ENCODE data around the gene SDK1.

Gene SDK1

DNA sequence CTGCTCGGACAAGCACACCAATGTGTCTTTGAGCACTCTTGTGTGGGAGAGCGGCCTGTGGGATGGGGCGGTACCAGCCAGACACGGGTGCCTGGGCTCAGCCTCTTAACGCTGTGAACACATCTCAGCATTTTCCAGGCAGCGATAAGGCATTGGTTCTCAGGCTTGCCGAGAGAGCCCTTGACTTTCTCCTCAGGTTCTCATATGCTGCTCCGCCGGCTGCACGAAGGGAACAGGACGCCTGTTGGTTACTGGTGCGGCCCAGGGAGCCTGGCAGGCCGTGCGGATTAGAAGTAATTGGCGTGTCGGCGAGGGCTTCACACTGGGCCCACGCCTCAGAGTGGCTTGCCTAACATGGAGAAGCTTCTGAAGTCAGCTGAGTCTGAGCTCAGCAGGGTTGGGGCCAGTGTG is 924.3 kb downstream of the SDK1 start:
- H4K8ac ChIP-seq (ENCODE audit: low read depth, low read length): peak overlapping the region; percentile 54
- H3K4ac ChIP-seq (ENCODE audit: low read length): no peak overlapping the region
- no peak overlapping the region for H2AFZ ChIP-seq (ENCODE audit: low read length)
- no peak overlapping the region for H3K4me3 ChIP-seq (ENCODE audit: low read length in 2 of 2)
- no peak overlapping the region for H3K27ac ChIP-seq (replicated peaks; ENCODE audit: low read length)
- H3K18ac ChIP-seq (ENCODE audit: low read length): peak overlapping the region; percentile 11
- no CpG with 5 or more reads among the region's 18 CpGs for WGBS, 2 donors (ENCODE audit: extremely low coverage in 2 of 2, insufficient read length in 2 of 2, insufficient replicate concordance in 1 of 2)
- H3K36me3 ChIP-seq (replicated peaks in 1 of 2; ENCODE audit: control insufficient read depth in 2 of 2, insufficient read depth in 2 of 2, low read length in 2 of 2): peaks cover 0 to 25% of the 10 kb centered on the region in 2 donors
- H3K9me3 ChIP-seq (replicated peaks in 1 of 2; ENCODE audit: control insufficient read depth in 2 of 2, insufficient read depth in 1 of 2, low read depth in 1 of 2, low read length in 2 of 2): no peaks in the 10 kb centered on the region
- no peak overlapping the region for H2BK120ac ChIP-seq (ENCODE audit: low read depth, low read length)
- H3K4me2 ChIP-seq (ENCODE audit: insufficient read depth, low read length, poor library complexity, severe bottlenecking): no peak overlapping the region
- peak overlapping the region; percentile 80 for H3K23ac ChIP-seq (ENCODE audit: low read depth, low read length, poor library complexity)
- no peak overlapping the region for H2BK5ac ChIP-seq (ENCODE audit: low read length)
- H2AK5ac ChIP-seq (ENCODE audit: low read depth, low read length): peak overlapping the region; percentile 72
- H4K91ac ChIP-seq (ENCODE audit: low read depth, low read length, poor library complexity): no peak overlapping the region
- DNase-seq (ENCODE audit: low spot score): no peak
- H3K4me1 ChIP-seq (ENCODE audit: control insufficient read depth in 2 of 2, insufficient read depth in 1 of 2, low read depth in 1 of 2, low read length in 2 of 2): peaks cover 3 to 5% of the 10 kb centered on the region in 2 donors
- H2BK12ac ChIP-seq (ENCODE audit: low read length): no peak overlapping the region
- no peaks in the 10 kb centered on the region for H3K27me3 ChIP-seq (ENCODE audit: control insufficient read depth in 3 of 3, insufficient read depth in 3 of 3, low read depth in 1 of 3, low read length in 3 of 3)
- no peaks in the 10 kb centered on the region for H3K79me1 ChIP-seq (ENCODE audit: low read depth, low read length)
- no peak overlapping the region for H3K9ac ChIP-seq (ENCODE audit: low read depth, low read length, poor library complexity)
- H2BK15ac ChIP-seq (ENCODE audit: low read length): peak overlapping the region; percentile 92
- peak overlapping the region; percentile 75 for H3K14ac ChIP-seq (ENCODE audit: low read length)

DNA sequence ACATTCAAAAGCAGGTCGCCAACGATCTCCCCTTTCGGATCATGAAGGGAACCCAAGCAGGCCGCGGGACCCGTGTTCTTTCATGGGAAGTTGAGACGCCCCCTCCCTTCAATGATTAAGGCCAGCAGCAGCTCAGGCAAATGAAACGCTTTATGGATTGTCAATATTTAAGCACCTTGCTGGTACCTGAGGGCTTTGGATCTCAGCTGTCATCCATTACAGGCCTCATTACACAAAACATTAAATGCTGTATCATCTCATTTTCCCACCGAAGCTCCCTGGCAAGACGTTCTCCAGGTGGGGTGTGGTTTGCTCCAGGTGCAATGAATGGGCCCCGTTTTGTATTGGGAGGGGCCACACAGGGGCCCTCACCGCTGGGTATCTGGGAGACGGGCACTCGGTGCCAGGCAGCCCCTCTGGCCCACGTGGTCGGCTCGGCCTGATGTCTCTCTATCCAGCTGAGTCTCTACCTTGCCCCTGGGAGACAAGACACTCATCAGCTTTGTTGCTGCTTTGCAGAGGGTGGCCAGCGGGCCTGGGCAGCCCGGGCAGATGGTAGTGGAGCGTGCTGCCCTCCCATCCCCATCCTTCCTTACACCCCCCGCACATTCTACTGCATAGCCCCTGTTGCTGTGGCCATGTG is 925.0 kb downstream of the SDK1 start:
- Histone ChIP-seq H2BK120ac (ENCODE audit: low read depth, low read length) (no peak overlapping the region), H3K27ac (replicated peaks; ENCODE audit: low read length) (no peak overlapping the region)
- no peak for DNase-seq (ENCODE audit: low spot score)

DNA sequence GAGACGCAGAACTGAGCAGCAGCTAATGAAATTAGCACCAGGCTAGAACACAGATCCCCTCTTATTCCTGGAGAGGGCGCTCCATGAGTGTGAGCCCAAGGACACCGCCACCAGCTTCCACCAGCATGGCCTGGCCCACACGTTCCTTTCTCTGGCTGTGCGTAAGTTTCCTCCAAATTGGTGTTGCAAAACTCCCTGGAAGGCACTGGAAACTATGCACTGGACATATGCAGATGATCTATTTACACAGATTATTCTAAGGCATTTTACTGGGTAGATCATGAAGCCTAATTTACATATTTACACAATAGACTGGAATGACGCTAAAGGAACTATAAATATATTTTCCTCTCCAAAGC is 925.5 kb downstream of the SDK1 start:
- no peaks in the 10 kb centered on the region for H3K9me3 ChIP-seq (replicated peaks in 1 of 2; ENCODE audit: control insufficient read depth in 2 of 2, insufficient read depth in 1 of 2, low read depth in 1 of 2, low read length in 2 of 2)
- no peak overlapping the region for H4K91ac ChIP-seq (ENCODE audit: low read depth, low read length, poor library complexity)
- no peak overlapping the region for H3K4me2 ChIP-seq (ENCODE audit: insufficient read depth, low read length, poor library complexity, severe bottlenecking)
- peak overlapping the region; percentile 30 for H2AK5ac ChIP-seq (ENCODE audit: low read depth, low read length)
- H2BK15ac ChIP-seq (ENCODE audit: low read length): peak overlapping the region; percentile 10
- no peak overlapping the region for H4K8ac ChIP-seq (ENCODE audit: low read depth, low read length)
- peak overlapping the region; percentile 46 for H3K23ac ChIP-seq (ENCODE audit: low read depth, low read length, poor library complexity)
- H3K18ac ChIP-seq (ENCODE audit: low read length): peak overlapping the region; percentile 24
- no CpG with 5 or more reads among the region's 6 CpGs for WGBS, 2 donors (ENCODE audit: extremely low coverage in 2 of 2, insufficient read length in 2 of 2, insufficient replicate concordance in 1 of 2)
- no peak overlapping the region for H2BK5ac ChIP-seq (ENCODE audit: low read length)
- H2BK12ac ChIP-seq (ENCODE audit: low read length): no peak overlapping the region
- H3K4me3 ChIP-seq (ENCODE audit: low read length in 2 of 2): no peak overlapping the region
- H3K4me1 ChIP-seq (ENCODE audit: control insufficient read depth in 2 of 2, insufficient read depth in 1 of 2, low read depth in 1 of 2, low read length in 2 of 2): peaks cover 3 to 5% of the 10 kb centered on the region in 2 donors
- no peak overlapping the region for H2BK120ac ChIP-seq (ENCODE audit: low read depth, low read length)
- no peak overlapping the region for H2AFZ ChIP-seq (ENCODE audit: low read length)
- no peaks in the 10 kb centered on the region for H3K27me3 ChIP-seq (ENCODE audit: control insufficient read depth in 3 of 3, insufficient read depth in 3 of 3, low read depth in 1 of 3, low read length in 3 of 3)
- H3K79me1 ChIP-seq (ENCODE audit: low read depth, low read length): no peaks in the 10 kb centered on the region
- no peak overlapping the region for H3K4ac ChIP-seq (ENCODE audit: low read length)
- H3K14ac ChIP-seq (ENCODE audit: low read length): no peak overlapping the region
- no peak overlapping the region for H3K9ac ChIP-seq (ENCODE audit: low read depth, low read length, poor library complexity)
- peaks cover 0 to 18% of the 10 kb centered on the region in 2 donors for H3K36me3 ChIP-seq (replicated peaks in 1 of 2; ENCODE audit: control insufficient read depth in 2 of 2, insufficient read depth in 2 of 2, low read length in 2 of 2)
- H3K27ac ChIP-seq (replicated peaks; ENCODE audit: low read length): no peak overlapping the region
- DNase-seq (ENCODE audit: low spot score): no peak

More for the DNA sequence above, 925.0 kb downstream of the SDK1 start:
- no peak overlapping the region for H3K4me3 ChIP-seq (ENCODE audit: low read length in 2 of 2)
- H3K9ac ChIP-seq (ENCODE audit: low read depth, low read length, poor library complexity): no peak overlapping the region
- H2AFZ ChIP-seq (ENCODE audit: low read length): no peak overlapping the region
- H2BK5ac ChIP-seq (ENCODE audit: low read length): no peak overlapping the region
- no peak overlapping the region for H3K4ac ChIP-seq (ENCODE audit: low read length)
- H3K14ac ChIP-seq (ENCODE audit: low read length): no peak overlapping the region
- peak overlapping the region; percentile 10 for H2BK15ac ChIP-seq (ENCODE audit: low read length)
- no peak overlapping the region for H3K4me2 ChIP-seq (ENCODE audit: insufficient read depth, low read length, poor library complexity, severe bottlenecking)
- H3K18ac ChIP-seq (ENCODE audit: low read length): peak overlapping the region; percentile 24
- WGBS, 2 donors (ENCODE audit: extremely low coverage in 2 of 2, insufficient read length in 2 of 2, insufficient replicate concordance in 1 of 2): no CpG with 5 or more reads among the region's 21 CpGs
- H3K23ac ChIP-seq (ENCODE audit: low read depth, low read length, poor library complexity): peak overlapping the region; percentile 46
- H3K36me3 ChIP-seq (replicated peaks in 1 of 2; ENCODE audit: control insufficient read depth in 2 of 2, insufficient read depth in 2 of 2, low read length in 2 of 2): peaks cover 0 to 23% of the 10 kb centered on the region in 2 donors
- H2AK5ac ChIP-seq (ENCODE audit: low read depth, low read length): peak overlapping the region; percentile 72
- no peaks in the 10 kb centered on the region for H3K9me3 ChIP-seq (replicated peaks in 1 of 2; ENCODE audit: control insufficient read depth in 2 of 2, insufficient read depth in 1 of 2, low read depth in 1 of 2, low read length in 2 of 2)
- H4K91ac ChIP-seq (ENCODE audit: low read depth, low read length, poor library complexity): no peak overlapping the region
- no peaks in the 10 kb centered on the region for H3K79me1 ChIP-seq (ENCODE audit: low read depth, low read length)
- H2BK12ac ChIP-seq (ENCODE audit: low read length): no peak overlapping the region
- peaks cover 3 to 5% of the 10 kb centered on the region in 2 donors for H3K4me1 ChIP-seq (ENCODE audit: control insufficient read depth in 2 of 2, insufficient read depth in 1 of 2, low read depth in 1 of 2, low read length in 2 of 2)
- no peaks in the 10 kb centered on the region for H3K27me3 ChIP-seq (ENCODE audit: control insufficient read depth in 3 of 3, insufficient read depth in 3 of 3, low read depth in 1 of 3, low read length in 3 of 3)
- no peak overlapping the region for H4K8ac ChIP-seq (ENCODE audit: low read depth, low read length)

DNA sequence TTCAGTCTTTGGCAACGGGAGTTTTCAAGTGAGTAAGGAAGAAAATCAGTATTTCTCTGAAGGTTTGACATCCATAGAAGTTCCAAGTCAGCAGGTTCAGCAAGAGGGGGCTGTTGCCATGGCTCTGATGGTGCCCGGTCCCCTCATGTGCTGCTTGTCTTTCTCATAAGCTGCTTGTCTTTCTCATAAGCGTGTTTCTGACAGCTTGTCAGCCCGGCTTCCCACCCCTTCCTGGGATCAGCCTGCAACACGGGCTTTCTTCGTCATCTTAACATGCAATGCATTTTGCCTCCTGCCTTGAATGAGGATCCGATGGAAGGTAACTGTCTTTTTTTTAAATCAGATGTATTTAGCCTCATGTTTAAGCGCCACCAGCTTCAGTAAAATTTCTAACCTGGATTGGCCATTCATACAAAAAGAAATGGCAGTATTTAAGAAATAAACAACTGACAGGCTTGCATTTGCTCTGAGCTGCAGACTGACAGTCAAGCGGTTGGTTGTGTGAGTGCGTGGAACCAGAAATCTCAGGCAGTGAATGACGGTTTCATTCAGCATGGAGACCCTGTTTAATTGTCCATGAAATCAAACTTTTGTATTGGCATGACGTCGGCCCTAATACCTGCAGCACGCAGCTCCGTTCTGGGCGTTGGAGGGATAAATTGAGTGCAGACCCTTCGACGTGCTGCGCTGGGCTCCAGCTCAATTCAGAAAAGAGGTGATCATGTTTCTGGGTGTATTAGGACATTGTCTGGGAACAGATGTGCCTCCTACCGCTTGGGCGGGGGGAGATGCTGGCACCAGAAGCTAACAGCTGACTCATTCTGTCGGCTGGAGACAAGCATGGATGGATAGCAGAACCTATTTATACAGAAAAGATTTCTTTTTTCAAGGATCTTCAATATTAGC is 926.3 kb downstream of the SDK1 start:
- Histone ChIP-seq H3K27me3 (ENCODE audit: control insufficient read depth in 3 of 3, insufficient read depth in 3 of 3, low read depth in 1 of 3, low read length in 3 of 3) (no peaks in the 10 kb centered on the region), H3K14ac (ENCODE audit: low read length) (no peak overlapping the region), H3K4me1 (ENCODE audit: control insufficient read depth in 2 of 2, insufficient read depth in 1 of 2, low read depth in 1 of 2, low read length in 2 of 2) (peaks cover 3 to 5% of the 10 kb centered on the region in 2 donors), H2AK5ac (ENCODE audit: low read depth, low read length) (no peak overlapping the region), H2BK12ac (ENCODE audit: low read length) (no peak overlapping the region), H2AFZ (ENCODE audit: low read length) (no peak overlapping the region), H3K4me3 (ENCODE audit: low read length in 2 of 2) (no peak overlapping the region), H4K8ac (ENCODE audit: low read depth, low read length) (no peak overlapping the region), H3K79me1 (ENCODE audit: low read depth, low read length) (no peaks in the 10 kb centered on the region), H3K36me3 (replicated peaks in 1 of 2; ENCODE audit: control insufficient read depth in 2 of 2, insufficient read depth in 2 of 2, low read length in 2 of 2) (peaks cover 0 to 14% of the 10 kb centered on the region in 2 donors), H2BK120ac (ENCODE audit: low read depth, low read length) (no peak overlapping the region), H3K23ac (ENCODE audit: low read depth, low read length, poor library complexity) (no peak overlapping the region), H2BK5ac (ENCODE audit: low read length) (no peak overlapping the region), H3K9me3 (replicated peaks in 1 of 2; ENCODE audit: control insufficient read depth in 2 of 2, insufficient read depth in 1 of 2, low read depth in 1 of 2, low read length in 2 of 2) (no peaks in the 10 kb centered on the region), H3K27ac (replicated peaks; ENCODE audit: low read length) (no peak overlapping the region), H2BK15ac (ENCODE audit: low read length) (no peak overlapping the region), H3K4me2 (ENCODE audit: insufficient read depth, low read length, poor library complexity, severe bottlenecking) (no peak overlapping the region), H3K4ac (ENCODE audit: low read length) (no peak overlapping the region), H3K18ac (ENCODE audit: low read length) (no peak overlapping the region), H4K91ac (ENCODE audit: low read depth, low read length, poor library complexity) (no peak overlapping the region), H3K9ac (ENCODE audit: low read depth, low read length, poor library complexity) (no peak overlapping the region)
- no CpG with 5 or more reads among the region's 22 CpGs for WGBS, 2 donors (ENCODE audit: extremely low coverage in 2 of 2, insufficient read length in 2 of 2, insufficient replicate concordance in 1 of 2)
- DNase-seq (ENCODE audit: low spot score): no peak
